Endothelial cell of umbilical vein (primary cell): Measurements from ENCODE around the gene TMEM186. TPM values are rescaled to one million over a fixed set of nuclear protein-coding genes. Genes with fewer than 3 reads are reported as not detected.
"Not testable (repeated sequence)": the region's sequence is repeated elsewhere in the genome, so short reads cannot be mapped to it uniquely, and the experiment has no call there.

Experiments
- BruUV-seq: library from RNA; stranded (reverse); fragments of 400-500 nt; replicated peaks from 2 replicates; lab custom pipeline; 2021; lab: Mats Ljungman, UMichigan
- CTCF ChIA-PET: fragments of 300-600, 350-600 bp; sonication (Branson Sonifier 250); formaldehyde crosslinking; loops from one replicate; lab custom pipeline; 2021; ENCODE audit warnings: antibody characterized with exemption, inconsistent platforms; lab: Charles Lee
- POLR2A ChIA-PET: fragments of 300-600, 350-600 bp; sonication (Branson Sonifier 250); formaldehyde crosslinking; loops from one replicate; lab custom pipeline; 2021; ENCODE audit warnings: antibody characterized with exemption, inconsistent platforms; lab: Charles Lee
- DNase-seq: peaks from one replicate; pipeline ENCODE4 v3.0.0-alpha.2; 2011; ENCODE audit warnings: low read depth, low spot score
- FAIRE-seq: peaks from 2 replicates; lab custom pipeline; 2011; peaks lifted over from hg19 to GRCh38; lab: Jason Lieb, UNC
- H2AFZ ChIP-seq: 2 replicates; pipeline ENCODE4 v1.6.0; 2012; ENCODE audit warnings: low read depth, low read length, control low read depth, inconsistent platforms
- H3K27ac ChIP-seq: 2 replicates; pipeline ENCODE4 v1.5.1; 2011; ENCODE audit warnings: low read depth, mild to moderate bottlenecking, control low read depth, low read length, moderate library complexity; ENCODE audit not compliant: insufficient read depth
- H3K27me3 ChIP-seq, 2 experiments: 2 replicates each; pipeline versions ENCODE4 v1.6.0 to v1.6.1; 2011; ENCODE audit warnings: low read length in 2 of 2, mixed read lengths in 1 of 2; ENCODE audit not compliant: control insufficient read depth in 2 of 2, insufficient read depth in 2 of 2
- H3K36me3 ChIP-seq, 2 experiments: 2 replicates in 1 of 2; 3 replicates in 1 of 2; pipeline ENCODE4 v1.5.1; 2011; ENCODE audit warnings: low read length in 2 of 2, mild to moderate bottlenecking in 1 of 2, moderate library complexity in 1 of 2; ENCODE audit not compliant: control insufficient read depth in 2 of 2, insufficient read depth in 2 of 2; ENCODE audit errors: extremely low read depth in 1 of 2
- H3K4me1 ChIP-seq: 3 replicates; pipeline ENCODE4 v1.5.1; 2011; ENCODE audit warnings: mild to moderate bottlenecking, low read length; ENCODE audit not compliant: control insufficient read depth, insufficient read depth; ENCODE audit errors: extremely low read depth
- H3K4me2 ChIP-seq: 2 replicates; pipeline ENCODE4 v1.6.1; 2011; ENCODE audit warnings: low read length, control low read depth, mixed read lengths; ENCODE audit not compliant: insufficient read depth
- H3K4me3 ChIP-seq, 3 experiments: fragments of 200-600 bp in 1 of 3; sonication (generic), shearing (Covaris generic) in 1 of 3; replicated peaks in 1 of 3; 2 replicates each; pipeline ENCODE4 v1.5.1; 2011 to 2016; ENCODE audit warnings: control low read depth in 3 of 3, low read length in 3 of 3, mild to moderate bottlenecking in 2 of 3, inconsistent platforms in 1 of 3, low read depth in 1 of 3, moderate library complexity in 1 of 3; ENCODE audit not compliant: insufficient read depth in 1 of 3
- H3K79me2 ChIP-seq: 2 replicates; pipeline ENCODE4 v1.6.0; 2012; ENCODE audit warnings: low read length, inconsistent platforms; ENCODE audit not compliant: control insufficient read depth, insufficient read depth
- H3K9ac ChIP-seq: replicated peaks from 2 replicates; pipeline ENCODE3; 2011; ENCODE audit warnings: low read length, control low read depth; ENCODE audit not compliant: insufficient read depth; ENCODE audit errors: extremely low read depth
- H3K9me1 ChIP-seq: replicated peaks from 3 replicates; pipeline ENCODE4 v1.6.0; 2011; ENCODE audit warnings: mild to moderate bottlenecking, low read length; ENCODE audit not compliant: control insufficient read depth, insufficient read depth; ENCODE audit errors: extremely low read depth
- H3K9me3 ChIP-seq: replicated peaks from 2 replicates; pipeline ENCODE4 v1.5.1; 2012; ENCODE audit warnings: low read length, inconsistent platforms; ENCODE audit not compliant: control insufficient read depth, insufficient read depth
- H4K20me1 ChIP-seq: replicated peaks from 2 replicates; pipeline ENCODE3; 2011; ENCODE audit warnings: mild to moderate bottlenecking, low read length; ENCODE audit not compliant: control insufficient read depth, insufficient read depth; ENCODE audit errors: extremely low read depth
- EZH2 ChIP-seq: IDR thresholded peaks from 2 replicates; pipeline ENCODE4 v1.6.1; 2012; ENCODE audit warnings: borderline replicate concordance, low read depth, mild to moderate bottlenecking, moderate library complexity, low read length, inconsistent platforms; ENCODE audit not compliant: severe bottlenecking
- GATA2 ChIP-seq: IDR thresholded peaks from 2 replicates; pipeline ENCODE4 v1.7.0; 2011; ENCODE audit warnings: low read depth, mild to moderate bottlenecking, moderate library complexity, mixed read lengths, low read length; ENCODE audit not compliant: insufficient read length, insufficient read depth
- MAX ChIP-seq: IDR thresholded peaks from 2 replicates; pipeline ENCODE4 v1.6.1; 2011; ENCODE audit not compliant: insufficient read depth, insufficient read length
- dilution Hi-C: fragments of 300-500 bp; cut with MboI; formaldehyde crosslinking; loops from one replicate; pipeline ENCODE4 v1.15.0; 2019; ENCODE audit warnings: low sequenced_read_pairs; ENCODE audit not compliant: extremely low pct_ligation_motif_present
- intact Hi-C: fragments of 100-400 bp; cut with micrococcal nuclease; formaldehyde crosslinking; loops from one replicate; pipeline ENCODE4 v1.10.0; 2022
- polyA plus RNA-seq, 4 experiments: library from polyadenylated mRNA; depleted of rRNA in 3 of 4; stranded (reverse) in 3 of 4; unstranded in 1 of 4; fragments of >200 nt; gene quantifications; 2 replicates each; pipeline versions ENCODE4 v1.2.1 to v1.2.3, GENCODE V29; 2011 to 2012; ENCODE audit warnings: missing spikeins in 1 of 4
- total RNA-seq: library from RNA; stranded (reverse); gene quantifications from 2 replicates; pipeline ENCODE4 v1.2.3, GENCODE V29; 2021

The TMEM186 gene
- total and polyA plus RNA-seq, 2 donors (not counting 3 experiments of a cell fraction or from before 2014, with no cell fraction given), result 8.0 to 9.6 TPM

GRCh38 chr16:8837594-8837993 lies 40.2 kb upstream of the TMEM186 start:
- H3K27me3 ChIP-seq, H3K4me3 ChIP-seq, DNase-seq, BruUV-seq, dilution Hi-C loops, H3K36me3 ChIP-seq, H3K9me3 ChIP-seq, H3K9me1 ChIP-seq, H3K4me2 ChIP-seq, H4K20me1 ChIP-seq, H3K27ac ChIP-seq, H3K4me1 ChIP-seq, POLR2A ChIA-PET, FAIRE-seq, H3K9ac ChIP-seq, intact Hi-C loops, CTCF ChIA-PET, H2AFZ ChIP-seq: not testable (repeated sequence)
- peaks cover 16% of the 10 kb centered on the region for H3K79me2 ChIP-seq

- H2AFZ ChIP-seq, H3K27ac ChIP-seq, intact Hi-C loops, H3K4me3 ChIP-seq, dilution Hi-C loops, BruUV-seq, H3K9me1 ChIP-seq, CTCF ChIA-PET, FAIRE-seq, H3K36me3 ChIP-seq, H3K9me3 ChIP-seq, POLR2A ChIA-PET, H3K4me1 ChIP-seq, H3K9ac ChIP-seq, H3K4me2 ChIP-seq, H4K20me1 ChIP-seq, DNase-seq, H3K27me3 ChIP-seq: not testable (repeated sequence)
- H3K79me2 ChIP-seq, result peaks cover 16% of the 10 kb centered on the region
Measured at GRCh38 chr16:8836797-8837196, 39.4 kb upstream of the TMEM186 start.

GRCh38 chr16:8832717-8833105 lies 35.3 kb upstream of the TMEM186 start:
- DNase-seq, result no peak
- POLR2A ChIA-PET, result no interaction called here
- H3K27me3 ChIP-seq, result no peaks in the 10 kb centered on the region
- no peak for FAIRE-seq
- H3K79me2 ChIP-seq, result peaks cover 17% of the 10 kb centered on the region
- H3K4me3 ChIP-seq, result no peak overlapping the region
- H3K4me1 ChIP-seq, result peaks cover 14% of the 10 kb centered on the region
- BruUV-seq, result no TSS peak
- no peaks in the 10 kb centered on the region for H4K20me1 ChIP-seq
- no peaks in the 10 kb centered on the region for H3K9me3 ChIP-seq
- H3K27ac ChIP-seq, result no peak overlapping the region
- TF ChIP-seq GATA2 (no peak), EZH2 (no peak), MAX (no peak)
- H3K36me3 ChIP-seq, result peaks cover 5 to 11% of the 10 kb centered on the region in 2 experiments
- H3K9me1 ChIP-seq, result no peaks in the 10 kb centered on the region
- dilution Hi-C loops, result no loop called here
- CTCF ChIA-PET, result interaction anchor here (1.1 kb wide), 1 partner anchor 47 kb away, joined by 3 read pairs; no protein-coding TSS in a partner anchor
- H2AFZ ChIP-seq, result no peak overlapping the region
- no peak overlapping the region for H3K9ac ChIP-seq
- no peak overlapping the region for H3K4me2 ChIP-seq
- intact Hi-C loops, result no loop called here
